Vagina (tissue), 2 donors: ENCODE data around the gene COL12A1.

ENCODE experiments used
- POLR2A ChIP-seq, 2 donors: fragments of 450-650 bp; IDR thresholded peaks; one replicate each; pipeline ENCODE4 v1.6.1; 2017; ENCODE audit warnings: antibody characterized with exemption in 2 of 2, mild to moderate bottlenecking in 2 of 2, moderate library complexity in 2 of 2
- TF ChIP-seq, protein P1 (sequence below), 3 experiments: fragments of 450-650 bp in 2 of 3; fragments of 200-600 bp in 1 of 3; sonication (generic) in 1 of 3; IDR thresholded peaks; one replicate each; pipeline ENCODE4 v1.5.1; 2017 to 2019; ENCODE audit warnings: antibody characterized with exemption in 3 of 3, mild to moderate bottlenecking in 2 of 3, moderate library complexity in 2 of 3

DNA sequence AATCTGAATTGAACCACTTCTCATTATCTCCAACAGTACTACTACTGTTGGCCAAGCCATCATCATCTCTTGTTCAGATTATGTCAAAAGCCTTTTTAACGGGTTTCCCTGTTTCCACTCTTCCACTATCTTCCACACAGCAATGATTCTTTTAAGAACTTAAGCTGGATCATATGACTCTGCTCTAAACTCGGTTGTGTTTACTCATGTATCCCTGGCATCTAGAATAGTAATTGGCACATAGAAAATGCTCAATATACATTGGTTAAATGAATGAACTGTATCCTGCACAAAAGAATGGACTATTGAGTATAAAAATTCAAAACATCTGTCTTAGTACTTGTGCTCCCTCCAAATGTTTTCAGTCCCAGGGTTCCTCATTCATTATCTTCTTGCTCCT is 40.5 kb upstream of the COL12A1 start:
- no peak for TF ChIP-seq POLR2A (IDR thresholded peaks at IDR 0.05)
- TF ChIP-seq, protein P1, sequence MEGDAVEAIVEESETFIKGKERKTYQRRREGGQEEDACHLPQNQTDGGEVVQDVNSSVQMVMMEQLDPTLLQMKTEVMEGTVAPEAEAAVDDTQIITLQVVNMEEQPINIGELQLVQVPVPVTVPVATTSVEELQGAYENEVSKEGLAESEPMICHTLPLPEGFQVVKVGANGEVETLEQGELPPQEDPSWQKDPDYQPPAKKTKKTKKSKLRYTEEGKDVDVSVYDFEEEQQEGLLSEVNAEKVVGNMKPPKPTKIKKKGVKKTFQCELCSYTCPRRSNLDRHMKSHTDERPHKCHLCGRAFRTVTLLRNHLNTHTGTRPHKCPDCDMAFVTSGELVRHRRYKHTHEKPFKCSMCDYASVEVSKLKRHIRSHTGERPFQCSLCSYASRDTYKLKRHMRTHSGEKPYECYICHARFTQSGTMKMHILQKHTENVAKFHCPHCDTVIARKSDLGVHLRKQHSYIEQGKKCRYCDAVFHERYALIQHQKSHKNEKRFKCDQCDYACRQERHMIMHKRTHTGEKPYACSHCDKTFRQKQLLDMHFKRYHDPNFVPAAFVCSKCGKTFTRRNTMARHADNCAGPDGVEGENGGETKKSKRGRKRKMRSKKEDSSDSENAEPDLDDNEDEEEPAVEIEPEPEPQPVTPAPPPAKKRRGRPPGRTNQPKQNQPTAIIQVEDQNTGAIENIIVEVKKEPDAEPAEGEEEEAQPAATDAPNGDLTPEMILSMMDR (IDR thresholded peaks at IDR 0.05), result no peak
